Activated T-helper 2 cell treated with anti-CD3 and anti-CD28 coated beads, Interferon-gamma antibody, Interleukin-2, Interleukin-4, amounts not matched to agents 10 μg/mL and 5 μg/mL and 100 μg/mL, durations not matched to agents 14 hours and 24 hours and 36 hours (primary cell): ENCODE measurements around the gene CD300A. TPM values are rescaled to one million over a fixed set of nuclear protein-coding genes. Genes with fewer than 3 reads are reported as not detected.

Experiments used
- total RNA-seq: library from RNA; stranded (reverse); gene quantifications from 2 replicates; pipeline ENCODE4 v1.2.3, GENCODE V29; 2022

The CD300A gene
- total RNA-seq, 1 donor from 2014 or later: 16.6 TPM

Other genes starting within 250 kb of the CD300A start
- gene DNAI2, start 192.4 kb upstream of the CD300A start, total RNA-seq: 0.55 and 0.75 TPM in 2 replicates
- gene KIF19, start 140.4 kb upstream of the CD300A start, total RNA-seq: 0.14 TPM in 1 of 2 replicates, not detected in the other
- not detected in 2 replicates for gene BTBD17, start 104.8 kb upstream of the CD300A start, total RNA-seq
- gene GPR142, start 99.1 kb upstream of the CD300A start, total RNA-seq: not detected in 2 replicates
- gene GPRC5C, start 34.5 kb upstream of the CD300A start, total RNA-seq: 0.44 and 0.89 TPM in 2 replicates
- gene CD300LB, start 64.8 kb downstream of the CD300A start, total RNA-seq: not detected in 2 replicates
- gene CD300C, start 79.5 kb downstream of the CD300A start, total RNA-seq: 0.32 TPM in 1 of 2 replicates, not detected in the other
- not detected in 2 replicates for gene CD300H, start 100.9 kb downstream of the CD300A start, total RNA-seq
- not detected in 2 replicates for gene CD300LD, start 125.6 kb downstream of the CD300A start, total RNA-seq
- gene CD300E, start 157.1 kb downstream of the CD300A start, total RNA-seq: not detected in 2 replicates
- not detected in 2 replicates for gene CD300LF, start 246.3 kb downstream of the CD300A start, total RNA-seq